Colonic mucosa (tissue), 4 donors: ENCODE results near the gene GLP2R. TPM values are rescaled to one million over a fixed set of nuclear protein-coding genes. Genes with fewer than 3 reads are reported as not detected.

Source experiments
- DNase-seq: peaks from one replicate; pipeline ENCODE4 v3.0.0-alpha.2; 2020
- H3K27ac ChIP-seq: fragments of 200-600 bp; one replicate; pipeline ENCODE4 v1.8.0; 2021
- H3K27me3 ChIP-seq: fragments of 200-600 bp; one replicate; pipeline ENCODE4 v1.8.0; 2021
- H3K36me3 ChIP-seq: fragments of 200-600 bp; one replicate; pipeline ENCODE4 v1.8.0; 2021
- H3K4me1 ChIP-seq: fragments of 200-600 bp; one replicate; pipeline ENCODE4 v1.8.0; 2021; ENCODE audit warnings: mild to moderate bottlenecking
- H3K4me3 ChIP-seq: fragments of 200-600 bp; one replicate; pipeline ENCODE4 v1.8.0; 2021
- H3K9ac ChIP-seq, 2 donors: one replicate each; pipeline ENCODE4 v1.7.0; 2013; ENCODE audit warnings: control low read depth in 2 of 2, low read depth in 2 of 2, low read length in 2 of 2
- H3K9me3 ChIP-seq: fragments of 200-600 bp; one replicate; pipeline ENCODE4 v1.8.0; 2021
- intact Hi-C: fragments of 100-400 bp; cut with DNase I; formaldehyde crosslinking; loops from one replicate; pipeline ENCODE4 v1.14.1; 2022
- total RNA-seq, 2 donors: library from RNA; stranded (reverse); fragmentation: NEBNext Ultra II Directional in 1 of 2; extraction: Animal tissue kit (Norgen Biotek cat#: 25700) in 1 of 2; gene quantifications; one replicate each; pipeline ENCODE4 v1.2.1, GENCODE V29; 2021
- TF ChIP-seq, protein P1 (sequence below): fragments of 200-600 bp; IDR thresholded peaks from one replicate; pipeline ENCODE4 v1.8.0; 2022; ENCODE audit warnings: antibody characterized with exemption, mild to moderate bottlenecking
- donor health status: healthy.
- donor health status: DM: no; HTN: no; CAD: no.
- donor health status: DM: no; HTN: no; CAD: no.

The GLP2R gene
- total RNA-seq, 2 donors from 2014 or later: 2.1 to 4.8 TPM

DNA sequence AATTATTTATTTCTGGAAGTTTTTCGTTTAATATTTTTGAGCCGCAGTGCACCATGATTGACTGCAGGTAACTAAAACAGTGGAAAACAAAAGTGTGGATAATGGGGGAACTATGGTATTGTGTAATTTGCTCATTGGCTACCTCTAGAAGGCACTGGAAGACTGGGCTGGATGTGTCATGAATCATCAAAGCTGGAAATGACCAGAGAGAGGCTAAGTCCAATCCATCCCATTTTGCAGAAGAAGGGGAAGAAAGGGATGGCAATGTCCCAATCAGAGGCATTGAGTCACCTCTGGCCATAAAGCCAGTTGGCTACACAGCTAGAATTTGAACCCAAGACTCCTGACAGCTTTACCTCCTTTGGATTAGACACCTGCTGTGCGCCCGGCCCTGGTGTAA is 29.3 kb downstream of the GLP2R start:
- no peaks in the 10 kb centered on the region for H3K27me3 ChIP-seq
- H3K4me1 ChIP-seq: no peaks in the 10 kb centered on the region
- no peaks in the 10 kb centered on the region for H3K36me3 ChIP-seq
- no peak overlapping the region for H3K27ac ChIP-seq
- TF ChIP-seq, protein P1, sequence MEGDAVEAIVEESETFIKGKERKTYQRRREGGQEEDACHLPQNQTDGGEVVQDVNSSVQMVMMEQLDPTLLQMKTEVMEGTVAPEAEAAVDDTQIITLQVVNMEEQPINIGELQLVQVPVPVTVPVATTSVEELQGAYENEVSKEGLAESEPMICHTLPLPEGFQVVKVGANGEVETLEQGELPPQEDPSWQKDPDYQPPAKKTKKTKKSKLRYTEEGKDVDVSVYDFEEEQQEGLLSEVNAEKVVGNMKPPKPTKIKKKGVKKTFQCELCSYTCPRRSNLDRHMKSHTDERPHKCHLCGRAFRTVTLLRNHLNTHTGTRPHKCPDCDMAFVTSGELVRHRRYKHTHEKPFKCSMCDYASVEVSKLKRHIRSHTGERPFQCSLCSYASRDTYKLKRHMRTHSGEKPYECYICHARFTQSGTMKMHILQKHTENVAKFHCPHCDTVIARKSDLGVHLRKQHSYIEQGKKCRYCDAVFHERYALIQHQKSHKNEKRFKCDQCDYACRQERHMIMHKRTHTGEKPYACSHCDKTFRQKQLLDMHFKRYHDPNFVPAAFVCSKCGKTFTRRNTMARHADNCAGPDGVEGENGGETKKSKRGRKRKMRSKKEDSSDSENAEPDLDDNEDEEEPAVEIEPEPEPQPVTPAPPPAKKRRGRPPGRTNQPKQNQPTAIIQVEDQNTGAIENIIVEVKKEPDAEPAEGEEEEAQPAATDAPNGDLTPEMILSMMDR: no peak
- H3K9me3 ChIP-seq: no peaks in the 10 kb centered on the region
- H3K4me3 ChIP-seq: no peak overlapping the region
- intact Hi-C loops: no loop called here
- DNase-seq: no peak
- H3K9ac ChIP-seq: no peak overlapping the region

DNA sequence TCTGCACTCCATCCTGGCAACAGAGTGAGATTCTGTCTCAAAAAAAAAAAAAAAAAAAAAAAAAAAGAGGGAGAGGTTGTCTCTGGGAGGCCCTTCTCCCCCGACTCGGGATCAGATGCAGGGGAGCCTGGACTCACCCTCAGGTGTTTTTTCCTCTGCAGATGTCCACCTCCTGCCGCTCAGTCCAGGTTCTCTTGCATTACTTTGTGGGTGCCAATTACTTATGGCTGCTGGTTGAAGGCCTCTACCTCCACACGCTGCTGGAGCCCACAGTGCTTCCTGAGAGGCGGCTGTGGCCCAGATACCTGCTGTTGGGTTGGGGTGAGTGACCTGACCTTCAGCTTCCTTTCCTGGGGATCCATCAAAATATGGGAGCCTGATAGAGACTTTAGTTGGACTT is 34.1 kb downstream of the GLP2R start:
- Histone ChIP-seq H3K4me1 (no peaks in the 10 kb centered on the region), H3K27ac (no peak overlapping the region), H3K9ac (no peak overlapping the region), H3K27me3 (no peaks in the 10 kb centered on the region), H3K9me3 (no peaks in the 10 kb centered on the region), H3K4me3 (no peak overlapping the region), H3K36me3 (no peaks in the 10 kb centered on the region)
- TF ChIP-seq, protein P1: no peak
- intact Hi-C loops: no loop called here
- no peak for DNase-seq

DNA sequence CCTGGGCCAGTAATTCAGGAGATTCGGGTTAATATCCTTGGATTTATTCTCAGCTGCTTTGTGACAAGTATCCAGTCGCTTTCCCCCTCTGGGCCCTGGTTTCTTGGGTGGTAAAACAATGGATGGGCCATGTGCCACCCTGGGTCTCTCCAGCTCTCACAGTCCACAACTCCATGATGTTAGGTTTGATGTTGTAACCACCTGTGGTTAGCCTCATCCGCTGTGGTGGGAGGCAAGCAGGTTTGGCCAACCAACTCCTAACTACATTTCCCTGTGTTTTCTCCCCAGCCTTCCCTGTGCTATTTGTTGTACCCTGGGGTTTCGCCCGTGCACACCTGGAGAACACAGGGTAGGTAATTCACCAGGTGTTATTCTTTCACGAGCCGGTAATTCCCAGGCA is 35.1 kb downstream of the GLP2R start:
- Histone ChIP-seq H3K4me1 (no peaks in the 10 kb centered on the region), H3K9ac (no peak overlapping the region), H3K27ac (no peak overlapping the region), H3K36me3 (no peaks in the 10 kb centered on the region), H3K9me3 (no peaks in the 10 kb centered on the region), H3K4me3 (no peak overlapping the region), H3K27me3 (no peaks in the 10 kb centered on the region)
- intact Hi-C loops: no loop called here
- DNase-seq: no peak
- TF ChIP-seq, protein P1: no peak

DNA sequence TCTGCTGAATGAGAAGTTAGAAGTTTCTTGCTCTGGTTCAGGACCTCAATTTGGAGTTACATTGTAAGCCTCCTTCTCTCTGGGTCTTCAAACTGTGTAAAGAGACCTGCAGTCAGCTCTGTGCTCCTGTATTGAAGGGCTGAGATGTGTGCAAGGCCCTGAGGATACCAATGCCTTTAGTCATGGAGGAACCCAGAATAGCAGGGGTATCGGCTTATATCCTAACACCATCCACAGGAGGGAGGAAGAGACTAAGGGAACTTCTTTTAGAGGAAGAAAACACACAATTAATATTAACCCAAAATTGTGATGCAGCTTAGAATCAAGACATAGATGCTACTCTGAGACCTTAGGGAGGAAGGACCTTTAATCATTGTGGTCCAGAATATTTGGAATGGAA is 36.5 kb downstream of the GLP2R start:
- TF ChIP-seq, protein P1: no peak
- Histone ChIP-seq H3K9ac (no peak overlapping the region), H3K4me1 (no peaks in the 10 kb centered on the region), H3K27ac (no peak overlapping the region), H3K9me3 (no peaks in the 10 kb centered on the region), H3K4me3 (no peak overlapping the region), H3K36me3 (no peaks in the 10 kb centered on the region), H3K27me3 (no peaks in the 10 kb centered on the region)
- intact Hi-C loops: no loop called here
- DNase-seq: no peak

DNA sequence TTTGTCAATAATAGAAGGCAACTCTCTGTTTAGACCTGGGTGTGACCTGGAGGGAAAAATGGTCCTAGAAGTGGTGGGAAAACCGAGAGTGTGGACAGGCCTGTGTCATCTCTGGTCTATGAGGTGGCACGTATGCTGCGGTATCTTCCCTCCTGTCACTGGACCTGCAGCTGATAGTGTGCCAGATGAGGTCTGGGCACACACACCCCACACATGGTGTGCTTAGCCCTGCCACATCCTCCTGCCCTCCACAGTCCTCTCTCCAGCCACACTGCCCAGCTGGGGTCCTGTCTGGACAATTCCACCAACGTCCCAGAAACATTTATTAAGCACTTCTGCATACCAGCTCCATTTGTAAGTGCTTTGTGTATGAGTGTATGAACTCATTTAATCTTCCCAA is 37.2 kb downstream of the GLP2R start:
- Histone ChIP-seq H3K4me3 (no peak overlapping the region), H3K9me3 (no peaks in the 10 kb centered on the region), H3K9ac (no peak overlapping the region), H3K4me1 (no peaks in the 10 kb centered on the region), H3K36me3 (no peaks in the 10 kb centered on the region), H3K27me3 (no peaks in the 10 kb centered on the region), H3K27ac (no peak overlapping the region)
- intact Hi-C loops: no loop called here
- DNase-seq: no peak
- TF ChIP-seq, protein P1: no peak

DNA sequence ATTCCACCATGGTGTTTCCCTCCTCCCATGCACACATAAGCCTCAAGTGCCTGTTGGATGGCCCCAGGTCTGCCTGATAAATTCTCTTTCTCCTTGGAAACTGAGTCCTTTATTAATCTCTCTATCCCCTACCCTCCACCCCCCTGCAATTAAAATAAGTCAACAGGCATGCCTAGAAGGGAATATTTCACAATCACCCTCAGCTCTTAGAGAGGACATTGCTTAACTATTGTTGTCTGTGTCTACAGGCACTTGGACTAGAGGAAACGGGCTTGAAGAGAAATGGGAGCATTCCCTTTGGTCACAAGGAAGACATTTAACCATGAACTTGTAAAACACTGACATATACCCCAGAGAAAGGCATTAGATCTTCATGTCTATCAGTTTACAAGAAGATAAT is 39.9 kb downstream of the GLP2R start:
- Histone ChIP-seq H3K4me1 (no peaks in the 10 kb centered on the region), H3K9me3 (no peaks in the 10 kb centered on the region), H3K9ac (no peak overlapping the region), H3K27me3 (no peaks in the 10 kb centered on the region), H3K36me3 (no peaks in the 10 kb centered on the region), H3K4me3 (no peak overlapping the region), H3K27ac (no peak overlapping the region)
- intact Hi-C loops: no loop called here
- DNase-seq: no peak
- TF ChIP-seq, protein P1: no peak
